ENCODE results near the gene HMSD. TPM values are rescaled to one million over a fixed set of nuclear protein-coding genes. Genes with fewer than 3 reads are reported as not detected.

Gene HMSD
- total and polyA plus RNA-seq, 7 experiments from 2014 or later, result 5.1 TPM; not detected in 6

- intact Hi-C loops (cut with micrococcal nuclease), result no loop called here
- peak overlapping the region in 1 of 10 donors; percentile 3 for H3K4me3 Mint-ChIP-seq
- CTCF ChIA-PET, result no interaction called here
- H3K36me3 Mint-ChIP-seq, result peaks cover 0 to 5% (median 0%) of the 10 kb centered on the region in 5 donors
- peak in 1 of 9 donors; percentile 43 for DNase-seq
- H3K4me1 Mint-ChIP-seq, result peaks cover 0 to 34% (median 11%) of the 10 kb centered on the region in 7 donors
- no peak for ATAC-seq
- H3K36me3 ChIP-seq (ENCODE audit: control insufficient read depth in 2 of 3, insufficient read depth in 3 of 3, low read length in 3 of 3), result no peaks in the 10 kb centered on the region
- H3K9me3 Mint-ChIP-seq, result peaks cover 0 to 7% (median 0%) of the 10 kb centered on the region in 11 donors
- H3K27ac ChIP-seq (ENCODE audit: low read depth, low read length), result no peak overlapping the region
- H3K27me3 Mint-ChIP-seq, result peaks cover 7 to 45% (median 41%) of the 10 kb centered on the region in 5 donors
- no peaks in the 10 kb centered on the region for H3K9me3 ChIP-seq (ENCODE audit: control insufficient read depth in 2 of 3, low read length in 3 of 3)
- no peaks in the 10 kb centered on the region for H3K27me3 ChIP-seq (ENCODE audit: control insufficient read depth in 2 of 2, insufficient read depth in 2 of 2, low read length in 2 of 2)
- POLR2A ChIA-PET, result no interaction called here
- peaks cover 0 to 6% of the 10 kb centered on the region in 2 donors for H3K4me1 ChIP-seq (ENCODE audit: control insufficient read depth in 2 of 2, insufficient read depth in 2 of 2, low read length in 2 of 2)
- no peak overlapping the region for H3K4me3 ChIP-seq (ENCODE audit: low read length)
- H3K27ac Mint-ChIP-seq, result peak overlapping the region in 1 of 9 donors; percentile 1
These were observed 2.2 kb downstream of the HMSD start for GRCh38 chr18:63951302-63951705.

DNA sequence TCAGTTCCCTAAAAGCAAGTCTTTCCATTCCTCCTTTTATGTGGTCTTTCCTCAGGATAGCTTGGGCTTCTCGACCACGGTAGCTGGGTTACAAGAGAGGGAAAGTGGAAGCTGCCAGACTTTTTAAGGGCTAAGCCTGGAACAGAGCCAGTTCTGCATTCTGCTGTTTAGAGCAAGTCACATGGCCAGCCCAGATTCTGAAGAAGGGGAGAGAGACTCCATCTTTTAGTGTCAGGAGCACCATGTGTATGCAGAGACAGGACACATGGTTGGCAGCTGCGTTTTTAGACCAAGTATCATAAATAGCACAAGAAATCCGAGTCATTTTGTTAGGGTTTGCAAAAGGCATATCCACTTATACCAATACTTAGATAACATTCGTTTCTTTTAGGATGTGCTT, 4.7 kb downstream of the HMSD start:
- H3K36me3 Mint-ChIP-seq, result peaks cover 0 to 5% (median 0%) of the 10 kb centered on the region in 5 donors
- CTCF ChIA-PET, result no interaction called here
- ATAC-seq (no peak), DNase-seq (no peak)
- H3K27ac ChIP-seq (ENCODE audit: low read depth, low read length), result no peak overlapping the region
- H3K27me3 ChIP-seq (ENCODE audit: control insufficient read depth in 2 of 2, insufficient read depth in 2 of 2, low read length in 2 of 2), result no peaks in the 10 kb centered on the region
- H3K4me1 Mint-ChIP-seq, result peaks cover 0 to 25% (median 2%) of the 10 kb centered on the region in 7 donors
- POLR2A ChIA-PET, result interaction anchor here (0.6 kb wide), 1 partner anchor 31 kb away, joined by 3 read pairs; no protein-coding TSS in a partner anchor
- H3K27ac Mint-ChIP-seq, result peak overlapping the region in 1 of 9 donors; percentile 41
- H3K4me3 Mint-ChIP-seq, result no peak overlapping the region
- no peaks in the 10 kb centered on the region for H3K9me3 ChIP-seq (ENCODE audit: control insufficient read depth in 2 of 3, low read length in 3 of 3)
- no peaks in the 10 kb centered on the region for H3K36me3 ChIP-seq (ENCODE audit: control insufficient read depth in 2 of 3, insufficient read depth in 3 of 3, low read length in 3 of 3)
- peaks cover 0 to 38% (median 27%) of the 10 kb centered on the region in 5 donors for H3K27me3 Mint-ChIP-seq
- peaks cover 0 to 7% (median 0%) of the 10 kb centered on the region in 11 donors for H3K9me3 Mint-ChIP-seq
- H3K4me1 ChIP-seq (ENCODE audit: control insufficient read depth in 2 of 2, insufficient read depth in 2 of 2, low read length in 2 of 2), result peaks cover 0 to 4% of the 10 kb centered on the region in 2 donors
- H3K4me3 ChIP-seq (ENCODE audit: low read length), result no peak overlapping the region
- intact Hi-C loops (cut with micrococcal nuclease), result loop anchor here in 1 of 2 donors (1.0 kb wide), 1 partner anchor 9 kb away; no protein-coding TSS in a partner anchor

DNA sequence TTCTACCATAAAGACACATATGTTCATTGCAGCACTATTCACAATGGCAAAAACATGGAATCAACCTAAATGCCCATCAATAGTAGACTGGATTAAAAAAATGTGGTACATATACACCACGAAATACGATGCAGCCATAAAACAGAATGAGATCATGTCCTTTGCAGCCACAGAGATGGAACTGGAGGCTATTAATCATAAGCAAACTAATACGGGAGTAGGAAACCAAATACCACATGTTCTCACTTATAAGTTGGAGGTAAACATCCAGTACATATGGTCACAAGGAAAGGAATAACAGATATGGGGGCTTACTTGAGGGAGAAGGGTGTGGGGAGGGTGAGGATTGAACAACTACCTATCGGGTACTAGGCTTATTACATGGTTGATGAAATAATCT, 7.7 kb downstream of the HMSD start:
- Histone ChIP-seq H3K27ac (ENCODE audit: low read depth, low read length) (no peak overlapping the region), H3K4me3 (ENCODE audit: low read length) (no peak overlapping the region), H3K9me3 (ENCODE audit: control insufficient read depth in 2 of 3, low read length in 3 of 3) (no peaks in the 10 kb centered on the region), H3K36me3 (ENCODE audit: control insufficient read depth in 2 of 3, insufficient read depth in 3 of 3, low read length in 3 of 3) (no peaks in the 10 kb centered on the region), H3K27me3 (ENCODE audit: control insufficient read depth in 2 of 2, insufficient read depth in 2 of 2, low read length in 2 of 2) (no peaks in the 10 kb centered on the region), H3K4me1 (ENCODE audit: control insufficient read depth in 2 of 2, insufficient read depth in 2 of 2, low read length in 2 of 2) (no peaks in the 10 kb centered on the region)
- peaks cover 0 to 39% (median 33%) of the 10 kb centered on the region in 5 donors for H3K27me3 Mint-ChIP-seq
- ChIA-PET POLR2A (no interaction called here), CTCF (no interaction called here)
- ATAC-seq (no peak), DNase-seq (no peak)
- no peaks in the 10 kb centered on the region for H3K4me1 Mint-ChIP-seq
- peaks cover 0 to 1% (median 0%) of the 10 kb centered on the region in 11 donors for H3K9me3 Mint-ChIP-seq
- no peak overlapping the region for H3K27ac Mint-ChIP-seq
- no peak overlapping the region for H3K4me3 Mint-ChIP-seq
- peaks cover 0 to 1% (median 0%) of the 10 kb centered on the region in 5 donors for H3K36me3 Mint-ChIP-seq
- intact Hi-C loops (cut with micrococcal nuclease), result no loop called here

DNA sequence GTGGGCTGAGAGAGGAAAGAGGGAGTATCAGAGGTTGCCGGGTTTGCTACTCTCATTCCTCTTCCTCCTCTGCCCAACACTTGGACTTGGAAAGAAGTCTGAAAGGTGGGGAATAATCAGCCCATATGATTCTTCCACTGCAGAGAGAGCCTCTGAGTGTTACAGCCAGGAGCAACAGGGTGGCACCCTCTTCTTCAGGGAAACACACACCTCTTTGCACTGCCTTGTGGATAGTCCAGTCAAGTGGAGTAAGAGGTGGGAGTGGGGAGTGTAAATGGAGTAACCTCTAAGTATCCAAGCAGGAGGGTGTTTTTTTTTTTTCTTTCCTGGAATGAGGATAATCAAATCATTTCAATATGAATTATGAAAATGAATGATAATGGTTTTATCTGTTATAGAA, 11.8 kb downstream of the HMSD start:
- POLR2A ChIA-PET, result no interaction called here
- H3K27me3 ChIP-seq (ENCODE audit: control insufficient read depth in 2 of 2, insufficient read depth in 2 of 2, low read length in 2 of 2), result no peaks in the 10 kb centered on the region
- no peak overlapping the region for H3K4me3 ChIP-seq (ENCODE audit: low read length)
- no peaks in the 10 kb centered on the region for H3K4me1 ChIP-seq (ENCODE audit: control insufficient read depth in 2 of 2, insufficient read depth in 2 of 2, low read length in 2 of 2)
- no peak overlapping the region for H3K27ac ChIP-seq (ENCODE audit: low read depth, low read length)
- H3K36me3 ChIP-seq (ENCODE audit: control insufficient read depth in 2 of 3, insufficient read depth in 3 of 3, low read length in 3 of 3), result no peaks in the 10 kb centered on the region
- DNase-seq (no peak), ATAC-seq (no peak)
- H3K4me3 Mint-ChIP-seq, result no peak overlapping the region
- H3K9me3 Mint-ChIP-seq, result no peaks in the 10 kb centered on the region
- peaks cover 0 to 2% (median 0%) of the 10 kb centered on the region in 5 donors for H3K36me3 Mint-ChIP-seq
- peaks cover 0 to 46% (median 24%) of the 10 kb centered on the region in 5 donors for H3K27me3 Mint-ChIP-seq
- no peaks in the 10 kb centered on the region for H3K9me3 ChIP-seq (ENCODE audit: control insufficient read depth in 2 of 3, low read length in 3 of 3)
- H3K4me1 Mint-ChIP-seq, result peaks cover 0 to 8% (median 0%) of the 10 kb centered on the region in 7 donors
- H3K27ac Mint-ChIP-seq, result no peak overlapping the region
- intact Hi-C loops (cut with micrococcal nuclease), result no loop called here
- CTCF ChIA-PET, result no interaction called here

DNA sequence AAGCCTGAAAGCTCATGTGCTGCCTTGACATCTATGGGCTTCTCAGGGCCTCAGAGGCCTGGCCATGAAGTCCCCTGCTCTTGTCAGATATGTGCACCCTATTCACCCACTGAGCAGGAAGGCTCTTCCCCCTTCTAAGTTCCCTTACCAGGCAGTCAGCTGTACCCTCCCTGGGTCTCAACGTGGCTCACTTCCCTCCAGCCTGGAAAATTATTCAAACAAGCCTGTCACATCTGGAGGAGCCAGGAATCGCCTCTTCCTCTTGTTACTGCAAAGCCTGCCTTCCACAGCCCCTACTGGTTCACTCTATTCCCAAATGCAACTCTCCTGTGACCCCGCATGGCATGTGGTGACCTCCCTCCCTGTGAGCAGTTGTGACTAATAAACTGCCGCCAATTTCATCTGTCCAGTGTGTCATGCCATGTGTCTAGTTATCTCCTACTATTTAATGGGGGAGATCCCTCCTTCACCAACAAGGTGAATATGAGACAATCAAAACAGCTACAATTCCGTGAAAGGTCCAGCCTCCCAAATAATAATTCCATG, 12.4 kb downstream of the HMSD start:
- peaks cover 0 to 8% (median 0%) of the 10 kb centered on the region in 7 donors for H3K4me1 Mint-ChIP-seq
- POLR2A ChIA-PET, result no interaction called here
- H3K27ac Mint-ChIP-seq, result no peak overlapping the region
- CTCF ChIA-PET, result interaction anchor here (1.0 to 2.5 kb wide), 3 partner anchors 17 to 33 kb away, joined by 4 to 7 read pairs (median 6); no protein-coding TSS in a partner anchor
- H3K36me3 Mint-ChIP-seq, result peaks cover 0 to 2% (median 0%) of the 10 kb centered on the region in 5 donors
- Histone ChIP-seq H3K36me3 (ENCODE audit: control insufficient read depth in 2 of 3, insufficient read depth in 3 of 3, low read length in 3 of 3) (no peaks in the 10 kb centered on the region), H3K4me1 (ENCODE audit: control insufficient read depth in 2 of 2, insufficient read depth in 2 of 2, low read length in 2 of 2) (no peaks in the 10 kb centered on the region), H3K9me3 (ENCODE audit: control insufficient read depth in 2 of 3, low read length in 3 of 3) (no peaks in the 10 kb centered on the region), H3K27me3 (ENCODE audit: control insufficient read depth in 2 of 2, insufficient read depth in 2 of 2, low read length in 2 of 2) (no peaks in the 10 kb centered on the region), H3K27ac (ENCODE audit: low read depth, low read length) (no peak overlapping the region), H3K4me3 (ENCODE audit: low read length) (no peak overlapping the region)
- H3K9me3 Mint-ChIP-seq, result no peaks in the 10 kb centered on the region
- DNase-seq, result no peak
- intact Hi-C loops (cut with micrococcal nuclease), result no loop called here
- ATAC-seq, result no peak
- H3K4me3 Mint-ChIP-seq, result no peak overlapping the region
- H3K27me3 Mint-ChIP-seq, result peaks cover 0 to 42% (median 20%) of the 10 kb centered on the region in 5 donors

DNA sequence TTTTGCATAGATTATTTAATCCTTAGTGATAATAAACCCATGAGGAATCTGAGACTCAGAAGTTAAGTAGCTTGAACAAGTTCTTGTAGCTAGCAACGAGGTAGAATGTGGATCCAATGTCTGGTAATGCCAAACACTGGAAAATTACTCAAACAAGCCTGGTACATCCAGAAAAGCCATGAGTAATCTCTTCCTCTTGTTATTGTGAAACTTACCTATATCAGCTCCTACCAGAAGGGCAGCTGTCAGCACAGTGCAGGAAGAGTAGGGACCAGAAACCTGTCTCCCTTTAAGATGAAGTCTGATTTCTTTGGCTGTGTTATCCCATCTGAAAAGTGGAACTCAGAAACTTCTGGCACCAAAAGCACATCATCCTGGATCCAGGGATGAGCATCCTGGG, 13.0 kb downstream of the HMSD start:
- POLR2A ChIA-PET, result no interaction called here
- CTCF ChIA-PET, result interaction anchor here (0.7 to 2.5 kb wide), 5 partner anchors 13 to 451 kb away, joined by 3 to 7 read pairs (median 4); no protein-coding TSS in a partner anchor
- H3K9me3 Mint-ChIP-seq, result no peaks in the 10 kb centered on the region
- ATAC-seq (no peak), DNase-seq (no peak)
- Histone ChIP-seq H3K4me1 (ENCODE audit: control insufficient read depth in 2 of 2, insufficient read depth in 2 of 2, low read length in 2 of 2) (no peaks in the 10 kb centered on the region), H3K9me3 (ENCODE audit: control insufficient read depth in 2 of 3, low read length in 3 of 3) (no peaks in the 10 kb centered on the region), H3K27me3 (ENCODE audit: control insufficient read depth in 2 of 2, insufficient read depth in 2 of 2, low read length in 2 of 2) (no peaks in the 10 kb centered on the region), H3K27ac (ENCODE audit: low read depth, low read length) (no peak overlapping the region), H3K36me3 (ENCODE audit: control insufficient read depth in 2 of 3, insufficient read depth in 3 of 3, low read length in 3 of 3) (no peaks in the 10 kb centered on the region), H3K4me3 (ENCODE audit: low read length) (no peak overlapping the region)
- intact Hi-C loops (cut with micrococcal nuclease), result no loop called here
- H3K27ac Mint-ChIP-seq, result no peak overlapping the region
- no peak overlapping the region for H3K4me3 Mint-ChIP-seq
- H3K36me3 Mint-ChIP-seq, result peaks cover 0 to 2% (median 0%) of the 10 kb centered on the region in 5 donors
- peaks cover 0 to 8% (median 0%) of the 10 kb centered on the region in 7 donors for H3K4me1 Mint-ChIP-seq
- peaks cover 0 to 36% (median 17%) of the 10 kb centered on the region in 5 donors for H3K27me3 Mint-ChIP-seq

Data from naive thymus-derived CD4-positive, alpha-beta T cell (primary cell).